DLD1 (cell line): ENCODE data around the gene PHF23.
"Not testable (repeated sequence)": the region's sequence is repeated elsewhere in the genome, so short reads cannot be mapped to it uniquely, and the experiment has no call there.

Experiments
- in situ Hi-C: cut with HindIII; loops from 2 replicates; pipeline ENCODE4 v1.10.0; 2017; ENCODE audit warnings: low sequenced_read_pairs

PHF23 gene

DNA sequence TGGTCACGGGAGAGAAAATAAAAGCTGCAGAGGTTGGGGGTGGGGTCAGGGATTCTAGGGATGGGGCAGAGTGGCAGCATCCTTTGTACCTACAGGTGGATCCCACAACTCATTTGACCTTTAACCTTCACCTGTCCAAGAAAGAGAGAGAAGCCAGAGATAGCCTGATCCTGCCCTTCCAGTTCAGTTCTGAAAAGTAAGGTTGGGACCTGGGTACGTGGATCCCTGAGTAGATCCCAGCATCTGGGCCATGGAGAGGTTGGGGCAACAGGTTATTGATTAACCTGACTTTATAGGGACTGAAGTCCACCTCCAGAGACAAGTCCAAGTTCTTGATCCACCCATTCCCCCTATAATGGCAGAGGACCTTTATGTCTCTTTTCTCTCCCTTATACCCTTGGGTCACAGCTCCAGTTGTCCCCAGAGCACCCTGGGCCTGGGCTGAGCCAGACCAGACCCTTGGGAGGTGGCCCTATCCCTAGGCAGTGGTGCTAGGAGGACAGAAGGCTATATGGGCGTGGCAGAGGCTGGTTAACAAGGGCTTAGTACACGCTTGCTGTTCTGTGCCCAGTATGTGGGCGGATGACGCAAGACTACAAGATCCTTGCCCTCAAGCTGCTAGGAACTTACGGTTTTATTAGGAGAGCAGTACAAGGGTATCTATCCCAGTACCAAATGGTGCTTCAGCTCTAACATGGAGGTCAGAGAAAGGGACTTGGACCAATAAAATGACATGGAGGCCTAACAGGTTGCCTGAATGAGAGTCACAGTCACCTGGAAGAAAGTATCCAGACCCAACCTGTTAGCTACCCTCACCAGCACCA lies 19.7 kb upstream of the PHF23 start:
- in situ Hi-C loops: no loop called here

DNA sequence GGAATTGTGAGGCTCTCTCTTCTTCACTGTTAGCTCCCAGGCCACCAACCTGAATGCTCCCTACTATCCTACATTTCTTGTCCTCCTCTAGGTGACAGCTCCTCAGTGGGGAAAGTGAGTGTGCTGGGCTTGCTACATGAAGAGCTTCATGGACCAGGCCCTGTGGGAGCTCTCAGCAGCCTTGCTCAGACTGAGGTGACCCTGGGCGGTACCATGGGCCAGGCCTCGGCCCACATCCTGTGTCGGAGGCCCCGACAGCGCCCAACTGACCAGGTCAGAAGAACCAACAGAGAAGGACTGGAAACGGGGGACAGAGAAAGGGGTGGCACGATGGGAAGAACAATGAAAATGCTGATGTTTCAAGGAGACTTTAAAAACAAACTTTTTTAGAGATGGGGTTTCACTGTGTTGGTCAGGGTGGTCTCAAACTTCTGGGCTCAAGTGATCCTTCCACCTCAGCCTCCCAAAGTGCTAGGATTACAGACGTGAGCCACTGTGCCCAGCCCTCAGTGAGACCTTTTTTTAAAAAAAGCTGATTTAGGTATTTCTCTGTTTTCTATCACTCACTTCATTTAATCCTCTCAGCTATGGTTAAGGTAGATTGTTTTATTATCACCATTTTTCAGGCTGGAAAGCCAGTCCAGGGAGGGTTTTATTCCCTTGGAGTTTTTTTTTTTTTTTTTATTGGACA lies 17.7 kb upstream of the PHF23 start:
- in situ Hi-C loops: no loop called here

DNA sequence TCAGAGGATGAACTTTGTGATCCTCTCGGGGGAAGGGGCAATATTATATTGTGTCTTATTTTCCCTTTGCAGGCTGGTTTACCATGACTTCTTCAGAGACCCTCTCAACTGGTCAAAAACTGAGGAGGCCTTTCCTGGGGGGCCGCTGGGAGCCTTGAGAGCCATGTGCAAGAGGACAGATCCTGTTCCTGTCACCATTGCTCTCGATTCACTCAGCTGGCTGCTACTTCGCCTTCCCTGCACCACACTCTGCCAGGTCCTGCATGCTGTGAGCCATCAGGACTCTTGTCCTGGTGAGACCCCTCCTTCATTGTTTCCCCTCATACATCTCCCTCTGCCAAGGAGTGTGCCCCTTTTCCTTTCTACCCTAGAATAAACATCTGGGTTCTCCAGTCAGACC lies 15.3 kb upstream of the PHF23 start:
- in situ Hi-C loops: no loop called here

DNA sequence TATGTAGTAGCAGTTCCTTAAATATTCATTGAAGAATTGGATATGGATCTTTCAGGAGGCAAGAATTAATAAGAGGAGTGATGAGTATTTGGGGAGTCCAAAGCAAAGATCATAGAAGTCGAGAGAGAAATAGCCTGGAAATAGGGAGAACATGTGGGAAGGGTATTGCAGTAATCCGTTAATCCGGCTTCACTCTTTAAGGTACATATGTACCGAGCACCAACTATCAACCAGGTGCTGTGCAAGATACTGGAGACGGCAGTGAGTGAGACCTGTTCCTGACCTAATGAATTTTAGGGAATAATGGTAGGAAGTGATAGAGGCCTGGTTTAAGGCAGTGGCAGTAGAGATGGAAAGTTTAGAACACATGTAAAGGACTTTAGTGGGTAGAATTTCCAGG lies 13.8 kb upstream of the PHF23 start:
- in situ Hi-C loops: no loop called here

DNA sequence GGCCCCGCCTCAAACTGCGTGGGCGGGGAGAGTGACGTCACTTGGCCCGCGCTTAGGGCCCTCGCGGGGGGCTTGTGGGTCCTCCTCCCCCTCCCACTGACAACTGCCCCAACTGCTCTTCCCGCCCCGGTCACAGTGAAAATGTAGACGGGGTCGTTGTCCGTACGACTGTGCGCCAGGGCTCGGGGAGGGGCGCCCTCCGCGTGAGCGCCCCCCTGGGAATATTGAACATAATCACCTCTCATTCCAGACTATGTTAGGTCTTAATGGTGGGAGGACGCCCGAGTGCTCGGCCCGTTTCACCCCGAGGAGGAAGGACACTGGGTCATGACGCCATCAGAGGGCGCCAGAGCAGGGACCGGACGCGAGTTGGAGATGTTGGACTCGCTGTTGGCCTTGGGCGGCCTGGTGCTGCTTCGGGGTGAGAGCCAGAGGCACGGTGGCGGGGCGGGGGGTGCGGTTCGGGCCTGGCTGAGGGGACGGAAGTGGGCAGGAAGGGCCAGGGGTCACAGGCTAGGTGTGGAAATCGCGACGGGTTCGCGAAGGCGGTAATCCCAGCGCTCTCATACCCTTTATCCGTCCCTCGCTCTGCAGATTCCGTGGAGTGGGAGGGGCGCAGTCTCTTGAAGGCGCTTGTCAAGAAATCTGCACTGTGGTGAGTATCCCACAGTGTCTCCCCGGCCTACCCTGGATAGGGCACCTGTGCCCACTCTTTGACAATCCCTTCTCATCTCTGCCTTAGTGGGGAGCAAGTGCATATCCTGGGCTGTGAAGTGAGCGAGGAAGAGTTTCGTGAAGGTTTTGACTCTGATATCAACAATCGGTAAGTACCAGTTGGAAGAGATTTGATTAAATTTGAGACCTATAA lies 13.2 kb upstream of the PHF23 start, which contains the start of gene ELP5:
TSS of gene ELP5 (plus strand) at position 40 of the 868 bp plus-strand sequence. CDS start at position 376, 336 bp downstream.
- in situ Hi-C loops: no loop called here

DNA sequence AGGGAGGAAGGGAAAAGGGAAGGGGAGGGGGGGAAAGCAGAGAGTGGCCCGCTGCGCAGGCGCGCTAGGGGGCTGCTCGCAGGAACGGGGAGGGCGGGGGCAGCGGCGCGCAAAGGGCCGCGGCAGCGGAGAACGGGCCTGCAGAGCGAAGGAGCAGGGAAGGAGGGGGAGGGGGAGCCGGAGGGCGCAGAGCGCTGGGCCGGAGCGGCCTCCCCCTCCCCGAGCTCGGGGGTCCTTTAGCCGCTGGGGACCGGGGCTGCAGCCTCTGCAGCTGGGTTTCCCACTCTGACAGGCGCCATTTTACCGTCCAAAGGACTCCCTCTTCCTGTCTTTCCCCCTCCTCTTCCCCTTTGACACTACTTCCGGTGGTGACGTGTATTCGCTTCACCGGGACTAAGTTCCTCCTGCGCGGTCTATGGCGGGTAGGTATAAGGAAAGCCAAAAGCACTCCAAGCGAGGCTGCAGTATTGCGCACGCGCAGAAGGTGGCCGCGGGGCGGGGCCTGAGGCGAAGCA lies 12.5 kb upstream of the PHF23 start, which contains the start of gene CTDNEP1:
TSS of gene CTDNEP1 (minus strand) at position 74 of the 515 bp plus-strand sequence. CDS start 438 bp downstream, outside the sequence.
- in situ Hi-C loops: no loop called here

DNA sequence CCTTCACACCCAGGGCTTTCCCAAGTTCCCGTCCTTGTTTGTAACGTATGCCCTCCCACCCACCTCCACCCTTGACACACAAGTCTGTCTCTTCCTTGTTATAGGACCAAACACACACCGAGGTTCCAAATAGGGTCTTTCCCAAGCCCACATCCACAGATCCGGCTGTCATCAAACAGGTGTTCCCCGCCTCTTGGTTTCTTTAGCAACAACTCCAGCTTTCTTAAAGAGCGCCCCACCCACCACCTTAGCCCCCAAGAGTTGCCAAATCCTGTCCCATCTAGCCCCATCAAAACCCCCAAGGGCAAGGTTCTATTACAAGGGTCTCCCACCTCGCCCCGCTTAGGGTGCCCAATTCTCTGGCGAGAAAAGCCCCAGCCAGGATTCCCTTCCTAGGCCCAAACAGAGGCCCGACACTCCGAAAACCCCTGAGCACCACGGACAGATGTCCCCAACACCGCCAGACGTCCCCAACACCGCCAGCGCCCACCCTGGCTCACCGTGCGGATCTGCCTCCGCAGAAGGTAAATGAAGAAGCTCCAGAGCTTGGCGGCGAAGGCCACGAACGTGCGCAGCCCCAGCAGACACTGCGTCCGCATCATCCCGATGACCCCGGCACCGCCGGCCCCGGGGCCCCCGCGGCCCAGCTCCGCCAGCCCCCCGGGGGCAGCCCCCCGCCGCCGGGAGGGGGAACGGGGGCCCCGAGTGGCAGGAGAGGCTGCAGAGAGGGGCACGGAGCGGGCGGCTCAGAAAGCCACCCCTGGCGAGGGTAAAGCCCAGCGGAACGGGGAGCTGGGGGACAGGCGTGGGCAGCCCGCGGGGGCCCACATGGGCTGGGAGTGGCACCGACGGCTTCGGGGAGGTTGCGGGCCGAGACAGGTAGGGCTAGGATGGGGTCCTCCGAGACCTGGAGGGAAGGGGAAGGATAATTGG lies 11.7 kb upstream of the PHF23 start:
- in situ Hi-C loops: no loop called here

DNA sequence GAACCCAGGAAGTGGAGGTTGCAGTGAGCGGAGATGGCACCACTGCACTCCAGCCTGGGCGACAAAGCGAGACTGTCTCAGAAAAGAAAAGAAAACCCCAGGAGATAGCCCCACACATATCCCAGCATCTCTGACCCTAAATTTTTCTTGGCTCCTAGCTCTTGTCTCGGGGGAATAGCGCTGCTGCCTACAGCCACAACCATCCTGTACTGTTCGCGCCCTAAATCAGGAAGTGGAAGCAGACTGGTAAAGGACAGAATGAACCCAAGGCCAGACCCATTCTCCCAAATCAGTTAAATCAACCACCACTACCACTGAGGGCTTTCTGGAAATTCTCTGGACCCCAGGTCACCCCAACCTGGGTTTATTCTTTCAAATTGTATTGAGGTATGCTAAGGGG lies 10.6 kb upstream of the PHF23 start:
- in situ Hi-C loops: no loop called here

DNA sequence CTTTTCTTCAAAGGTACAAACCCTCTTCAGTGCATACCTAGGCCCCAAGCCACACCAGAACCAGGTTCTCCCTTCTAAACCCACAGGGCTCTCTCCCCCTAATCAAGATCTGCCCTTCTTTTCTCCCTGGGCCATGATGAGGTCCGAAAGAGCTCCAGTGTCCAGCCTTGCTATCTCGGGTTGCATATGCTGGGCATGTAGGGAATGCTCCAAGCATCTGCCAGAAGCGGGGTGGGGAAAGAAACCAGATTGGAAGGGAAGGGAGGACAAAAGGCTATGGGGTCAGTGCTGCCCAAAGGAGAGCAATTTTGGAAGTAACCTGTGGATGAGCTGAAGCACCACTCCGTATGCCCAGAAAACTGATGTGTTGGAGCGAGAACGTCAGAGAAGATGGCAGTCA lies 10.0 kb upstream of the PHF23 start:
- in situ Hi-C loops: no loop called here

DNA sequence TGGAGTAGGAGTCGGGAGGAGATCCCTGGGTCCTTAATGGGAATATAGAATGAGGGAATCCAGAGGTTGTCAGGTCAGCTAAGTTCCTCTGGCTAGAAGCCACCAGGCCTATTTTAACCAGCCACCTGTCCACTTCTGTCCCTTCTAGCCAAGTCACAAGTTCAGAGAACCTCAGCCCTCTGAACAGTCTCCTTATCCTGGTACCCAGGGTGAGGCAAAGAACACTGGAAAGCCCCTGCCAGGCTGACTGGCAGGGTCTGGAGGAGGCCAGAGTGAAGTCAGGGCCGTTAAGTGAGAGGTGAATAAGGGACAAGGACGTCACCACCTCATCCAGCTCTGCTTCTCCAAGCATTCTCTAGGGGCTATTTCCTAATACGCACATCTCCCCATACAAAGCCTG lies 9.5 kb upstream of the PHF23 start:
- in situ Hi-C loops: no loop called here

DNA sequence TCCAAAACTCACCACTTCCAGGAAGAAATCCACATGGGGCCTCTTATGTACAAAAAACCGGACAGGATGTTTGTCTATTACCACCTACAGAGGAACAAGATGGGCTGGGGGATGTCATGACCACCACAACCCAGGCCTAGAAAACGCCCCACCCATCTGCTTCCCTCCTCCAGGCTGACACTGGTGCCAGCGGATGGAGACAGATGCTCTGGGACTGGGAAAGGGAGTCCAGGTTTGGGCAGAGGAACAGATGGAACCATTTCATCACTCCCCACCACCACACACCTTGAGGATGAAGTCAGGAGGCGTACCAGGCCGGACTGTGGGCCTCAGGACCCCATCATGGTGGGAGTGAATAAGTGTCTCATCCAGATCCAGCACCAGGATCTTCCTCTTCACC lies 7.5 kb upstream of the PHF23 start:
- in situ Hi-C loops: no loop called here

DNA sequence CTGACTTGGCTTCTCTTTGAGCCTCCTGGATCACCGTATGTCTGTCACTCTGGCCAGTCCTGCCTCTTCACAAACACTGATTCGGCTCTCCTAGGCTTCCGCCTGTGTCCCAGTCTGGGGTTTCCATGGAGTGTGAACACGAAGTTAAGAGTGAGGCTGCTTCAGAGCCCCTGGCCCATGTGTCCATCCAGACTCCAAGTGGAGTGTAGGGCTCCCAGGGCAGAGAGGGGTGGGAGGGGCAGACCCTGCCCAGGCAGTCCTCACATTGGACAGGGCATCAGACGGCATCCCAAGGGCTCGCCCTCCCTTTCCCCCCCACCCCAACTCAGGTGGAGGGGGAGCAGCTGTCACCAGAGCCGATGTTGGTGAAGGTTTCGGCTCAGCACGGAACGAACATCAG lies 4.6 kb upstream of the PHF23 start:
- in situ Hi-C loops: not testable (repeated sequence)

DNA sequence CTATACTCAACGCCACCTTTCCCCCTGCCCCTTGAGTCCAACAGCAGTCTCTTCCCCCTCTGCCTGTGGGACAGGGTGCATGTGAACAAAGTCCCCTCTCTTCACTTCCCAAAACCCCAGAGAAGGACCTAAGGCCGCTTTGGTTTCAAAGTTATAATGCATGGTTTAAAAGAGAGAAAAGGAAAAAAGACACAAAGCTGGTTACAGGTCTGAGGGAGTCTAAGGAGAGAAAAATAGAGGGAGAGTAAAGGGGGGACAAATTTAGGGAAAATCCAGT lies 4.1 kb upstream of the PHF23 start:
- in situ Hi-C loops: no loop called here

DNA sequence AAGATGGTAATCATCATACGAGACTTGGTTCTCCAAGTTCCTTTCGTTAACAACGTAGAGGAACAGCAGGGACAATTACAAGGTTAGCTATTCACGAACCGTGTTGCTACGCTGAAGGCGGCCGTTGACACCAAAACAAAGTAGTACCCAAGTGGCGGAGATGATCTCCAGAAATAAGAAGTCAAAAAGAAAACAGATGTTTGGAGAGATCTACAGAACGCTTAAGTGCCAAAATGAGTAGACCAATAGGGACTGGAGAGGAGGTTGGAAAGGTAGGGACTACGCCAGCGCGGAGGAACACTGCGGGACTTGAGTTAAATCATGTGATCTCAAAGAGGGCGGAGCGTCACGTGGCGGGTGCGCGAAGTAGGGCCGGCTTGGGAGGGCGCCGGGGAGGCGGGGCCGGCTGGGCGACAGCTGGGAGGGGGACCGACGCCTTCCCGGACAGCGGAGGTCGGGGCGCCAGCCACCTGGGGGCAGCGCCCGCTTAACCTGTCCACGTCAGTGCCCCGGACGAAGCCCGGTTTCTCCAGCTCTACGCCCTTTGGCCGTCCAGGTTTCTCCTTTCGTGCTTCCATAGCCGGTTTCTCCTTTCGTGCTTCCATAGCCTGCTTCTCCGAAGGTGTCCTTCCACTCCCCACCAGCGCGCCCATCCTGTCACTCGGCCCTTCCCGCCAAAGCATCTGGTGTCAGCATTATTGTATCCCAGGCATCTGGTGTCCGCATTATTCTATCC lies 3.6 kb upstream of the PHF23 start:
- in situ Hi-C loops: no loop called here

DNA sequence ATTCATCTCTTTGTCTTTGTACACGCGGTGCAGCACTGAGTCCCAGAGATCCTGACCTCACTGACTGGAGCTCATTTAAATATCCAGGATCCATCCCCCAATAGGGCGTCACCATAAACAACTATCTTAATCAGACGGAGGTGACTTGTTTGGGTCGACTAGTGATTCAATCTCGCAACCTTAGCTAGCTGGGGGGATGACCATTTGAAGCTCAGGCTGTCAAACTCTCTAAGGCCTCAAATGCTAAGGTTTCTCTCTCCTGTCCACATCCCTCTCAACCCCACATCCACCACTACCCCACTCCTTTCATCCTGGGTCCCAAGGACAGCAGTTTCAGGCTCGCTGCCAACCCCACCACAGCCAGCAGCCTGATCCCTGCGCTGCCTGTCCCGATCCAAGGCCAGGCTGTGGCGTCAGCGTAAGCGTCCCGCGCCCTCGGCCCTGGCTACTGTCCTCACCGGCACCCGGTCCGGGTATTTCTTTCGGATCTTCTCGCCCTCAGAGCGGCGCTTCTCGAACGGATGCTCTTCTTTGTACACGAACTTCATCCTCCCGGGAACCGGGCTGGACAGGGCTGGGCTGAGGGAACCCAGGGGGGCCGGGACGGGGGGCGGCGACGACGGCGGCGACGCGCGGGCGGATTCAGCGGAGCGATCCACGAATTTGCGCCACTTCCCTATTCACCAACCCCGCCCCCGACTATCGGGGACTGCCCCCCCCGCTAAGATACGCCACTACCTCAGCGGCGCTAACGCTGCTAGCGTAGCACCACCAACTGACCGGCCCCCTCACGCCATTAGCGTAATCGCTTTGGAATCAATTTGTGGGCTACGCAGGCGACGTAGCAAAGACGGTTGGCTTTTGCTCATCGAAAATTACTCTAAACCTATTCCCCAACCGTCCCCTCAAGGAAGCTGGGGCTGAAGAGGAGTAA lies 2.8 kb upstream of the PHF23 start, which contains the start of gene GABARAP:
TSS of gene GABARAP (minus strand) at position 667 of the 934 bp plus-strand sequence. CDS start at position 548, 119 bp downstream.
- in situ Hi-C loops: no loop called here

DNA sequence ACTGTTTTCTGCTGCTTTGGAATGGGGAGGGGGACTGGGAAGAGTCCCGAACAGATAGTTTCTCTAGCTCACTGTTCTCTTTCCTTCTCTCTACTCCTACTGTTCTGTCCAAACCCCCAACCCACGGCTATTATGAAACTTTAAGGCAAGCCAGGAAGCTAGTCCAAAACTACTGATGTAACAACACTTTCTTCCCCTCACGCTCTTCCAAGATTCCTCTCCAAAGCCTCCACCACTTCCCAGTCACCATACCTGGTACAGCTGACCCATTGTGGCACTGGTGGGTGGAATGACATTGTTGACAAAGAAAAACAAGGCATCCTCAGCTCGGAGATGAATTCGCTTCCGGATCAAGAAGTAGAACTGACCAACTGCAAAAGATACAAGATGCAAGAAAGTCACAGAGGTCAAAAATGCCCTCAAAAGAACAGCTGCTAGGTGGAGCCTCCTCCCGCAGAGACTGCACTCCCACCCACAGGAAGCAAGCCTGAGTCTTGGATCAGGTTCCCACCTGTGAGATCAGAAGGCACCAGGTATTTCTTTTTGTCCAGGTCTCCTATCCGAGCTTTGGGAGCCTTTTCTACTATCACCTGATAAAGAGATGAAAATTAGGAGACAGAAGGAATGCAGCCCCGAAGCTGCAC lies 2.0 kb upstream of the PHF23 start:
- in situ Hi-C loops: no loop called here

DNA sequence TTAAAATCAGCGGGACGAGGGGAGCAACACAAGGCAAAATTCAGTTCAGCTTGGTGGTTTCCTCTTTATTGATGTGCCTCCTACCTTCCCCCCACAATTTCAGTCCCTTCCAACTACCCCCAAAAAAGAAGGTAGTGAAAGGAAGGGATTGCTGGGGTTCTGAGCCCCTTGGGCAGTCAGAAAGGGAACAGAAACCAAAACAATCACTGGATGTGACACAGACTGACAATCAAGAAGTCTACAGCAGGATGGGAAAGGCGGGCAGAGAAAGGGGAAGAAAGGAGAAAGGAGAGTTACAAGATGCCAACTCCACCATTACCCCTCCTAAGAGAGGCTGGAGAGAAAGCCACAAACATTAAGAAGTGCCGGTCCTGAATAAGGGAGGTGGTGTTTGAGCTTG lies 1.1 kb upstream of the PHF23 start:
- in situ Hi-C loops: no loop called here
